Skeletal muscle tissue (tissue), 4 donors: ENCODE measurements around the gene MAD1L1. TPM values are rescaled to one million over a fixed set of nuclear protein-coding genes. Genes with fewer than 3 reads are reported as not detected.
"Not testable (repeated sequence)": the region's sequence is repeated elsewhere in the genome, so short reads cannot be mapped to it uniquely, and the experiment has no call there.

Source experiments
- H3K27ac ChIP-seq: one replicate; pipeline ENCODE4 v1.7.0; 2013; ENCODE audit warnings: mild to moderate bottlenecking, low read depth, low read length, inconsistent platforms
- H3K27me3 ChIP-seq, 3 donors: one replicate each; pipeline ENCODE4 v1.7.0; 2013; ENCODE audit warnings: low read length in 3 of 3; ENCODE audit not compliant: control insufficient read depth in 3 of 3, insufficient read depth in 3 of 3
- H3K36me3 ChIP-seq, 3 donors: one replicate each; pipeline ENCODE4 v1.7.0; 2013; ENCODE audit warnings: low read length in 3 of 3; ENCODE audit not compliant: control insufficient read depth in 3 of 3, insufficient read depth in 3 of 3
- H3K4me1 ChIP-seq, 3 donors: one replicate each; pipeline ENCODE4 v1.7.0; 2013; ENCODE audit warnings: low read length in 3 of 3, mild to moderate bottlenecking in 3 of 3; ENCODE audit not compliant: control insufficient read depth in 3 of 3, insufficient read depth in 3 of 3
- H3K4me3 ChIP-seq, 3 donors: one replicate each; pipeline ENCODE4 v1.7.0; 2013; ENCODE audit warnings: low read length in 3 of 3
- H3K9ac ChIP-seq, 3 donors: one replicate each; pipeline ENCODE4 v1.7.0; 2013; ENCODE audit warnings: low read length in 3 of 3, mild to moderate bottlenecking in 3 of 3, moderate library complexity in 2 of 3, low read depth in 1 of 3
- H3K9me3 ChIP-seq, 3 donors: one replicate each; pipeline ENCODE4 v1.7.0; 2013; ENCODE audit warnings: low read length in 3 of 3; ENCODE audit not compliant: control insufficient read depth in 3 of 3
- total RNA-seq: library from RNA; depleted of rRNA; stranded (reverse); fragments of >200 nt; gene quantifications from one replicate; pipeline ENCODE4 v1.2.3, GENCODE V29; 2014
- donor health status: Osteomylitis.

MAD1L1 gene
- total RNA-seq, 1 donor from 2014 or later = 42.3 TPM

- no peak overlapping the region for H3K4me3 ChIP-seq
- H3K27me3 ChIP-seq = no peaks in the 10 kb centered on the region
- no peaks in the 10 kb centered on the region for H3K9me3 ChIP-seq
- H3K36me3 ChIP-seq = peaks cover 4 to 8% (median 5%) of the 10 kb centered on the region in 3 donors
- H3K4me1 ChIP-seq = peaks cover 3 to 26% (median 16%) of the 10 kb centered on the region in 3 donors
- H3K9ac ChIP-seq = no peak overlapping the region
- H3K27ac ChIP-seq = no peak overlapping the region
Observed at GRCh38 chr7:2163600-2164555, 68.9 kb downstream of the MAD1L1 start.

- H3K9ac ChIP-seq = no peak overlapping the region
- H3K4me1 ChIP-seq = peaks cover 12 to 35% (median 25%) of the 10 kb centered on the region in 3 donors
- no peak overlapping the region for H3K4me3 ChIP-seq
- H3K36me3 ChIP-seq = peaks cover 0 to 5% (median 4%) of the 10 kb centered on the region in 3 donors
- H3K27ac ChIP-seq = no peak overlapping the region
- no peaks in the 10 kb centered on the region for H3K27me3 ChIP-seq
- H3K9me3 ChIP-seq = no peaks in the 10 kb centered on the region
Observed at GRCh38 chr7:2162959-2163358, 69.8 kb downstream of the MAD1L1 start.

- H3K9me3 ChIP-seq, H3K9ac ChIP-seq, H3K27me3 ChIP-seq, H3K27ac ChIP-seq, H3K36me3 ChIP-seq, H3K4me3 ChIP-seq: not testable (repeated sequence)
- H3K4me1 ChIP-seq = peaks cover 17 to 42% (median 32%) of the 10 kb centered on the region in 3 donors
Observed at GRCh38 chr7:2162004-2162902, 70.5 kb downstream of the MAD1L1 start.

GRCh38 chr7:2159176-2159520 is 73.6 kb downstream of the MAD1L1 start:
- Histone ChIP-seq H3K27ac (no peak overlapping the region), H3K27me3 (no peaks in the 10 kb centered on the region), H3K4me1 (peaks cover 23 to 37% (median 36%) of the 10 kb centered on the region in 3 donors), H3K9ac (peak overlapping the region in 1 of 3 donors; percentile 64), H3K36me3 (no peaks in the 10 kb centered on the region), H3K4me3 (no peak overlapping the region), H3K9me3 (no peaks in the 10 kb centered on the region)

GRCh38 chr7:2158331-2159175 is 74.2 kb downstream of the MAD1L1 start:
- Histone ChIP-seq H3K36me3 (no peaks in the 10 kb centered on the region), H3K9ac (peak overlapping the region in 2 of 3 donors; percentile 7 to 64), H3K4me3 (no peak overlapping the region), H3K27me3 (no peaks in the 10 kb centered on the region), H3K4me1 (peaks cover 20 to 32% (median 31%) of the 10 kb centered on the region in 3 donors), H3K9me3 (no peaks in the 10 kb centered on the region), H3K27ac (peak overlapping the region; percentile 75)

GRCh38 chr7:2157473-2158279 is 75.1 kb downstream of the MAD1L1 start:
- Histone ChIP-seq H3K4me1 (peaks cover 20 to 30% (median 29%) of the 10 kb centered on the region in 3 donors), H3K4me3 (peak overlapping the region in 1 of 3 donors; percentile 22), H3K27me3 (no peaks in the 10 kb centered on the region), H3K36me3 (no peaks in the 10 kb centered on the region), H3K9me3 (no peaks in the 10 kb centered on the region), H3K9ac (peak overlapping the region; percentile 4 to 64 (median 7)), H3K27ac (peak overlapping the region; percentile 75)

- Histone ChIP-seq H3K27me3 (no peaks in the 10 kb centered on the region), H3K36me3 (no peaks in the 10 kb centered on the region), H3K27ac (peak overlapping the region; percentile 75), H3K9me3 (no peaks in the 10 kb centered on the region), H3K4me3 (peak overlapping the region in 1 of 3 donors; percentile 22), H3K9ac (peak overlapping the region in 2 of 3 donors; percentile 4 to 64), H3K4me1 (peaks cover 20 to 37% (median 32%) of the 10 kb centered on the region in 3 donors)
Observed at GRCh38 chr7:2156756-2157472, 75.8 kb downstream of the MAD1L1 start.

- H3K4me3 ChIP-seq = no peak overlapping the region
- no peaks in the 10 kb centered on the region for H3K27me3 ChIP-seq
- no peaks in the 10 kb centered on the region for H3K36me3 ChIP-seq
- peaks cover 41 to 57% (median 52%) of the 10 kb centered on the region in 3 donors for H3K4me1 ChIP-seq
- no peak overlapping the region for H3K27ac ChIP-seq
- H3K9me3 ChIP-seq = no peaks in the 10 kb centered on the region
- H3K9ac ChIP-seq = no peak overlapping the region
Observed at GRCh38 chr7:2154831-2155230, 77.9 kb downstream of the MAD1L1 start.
